ENCODE results near the gene MINDY4.

DNA sequence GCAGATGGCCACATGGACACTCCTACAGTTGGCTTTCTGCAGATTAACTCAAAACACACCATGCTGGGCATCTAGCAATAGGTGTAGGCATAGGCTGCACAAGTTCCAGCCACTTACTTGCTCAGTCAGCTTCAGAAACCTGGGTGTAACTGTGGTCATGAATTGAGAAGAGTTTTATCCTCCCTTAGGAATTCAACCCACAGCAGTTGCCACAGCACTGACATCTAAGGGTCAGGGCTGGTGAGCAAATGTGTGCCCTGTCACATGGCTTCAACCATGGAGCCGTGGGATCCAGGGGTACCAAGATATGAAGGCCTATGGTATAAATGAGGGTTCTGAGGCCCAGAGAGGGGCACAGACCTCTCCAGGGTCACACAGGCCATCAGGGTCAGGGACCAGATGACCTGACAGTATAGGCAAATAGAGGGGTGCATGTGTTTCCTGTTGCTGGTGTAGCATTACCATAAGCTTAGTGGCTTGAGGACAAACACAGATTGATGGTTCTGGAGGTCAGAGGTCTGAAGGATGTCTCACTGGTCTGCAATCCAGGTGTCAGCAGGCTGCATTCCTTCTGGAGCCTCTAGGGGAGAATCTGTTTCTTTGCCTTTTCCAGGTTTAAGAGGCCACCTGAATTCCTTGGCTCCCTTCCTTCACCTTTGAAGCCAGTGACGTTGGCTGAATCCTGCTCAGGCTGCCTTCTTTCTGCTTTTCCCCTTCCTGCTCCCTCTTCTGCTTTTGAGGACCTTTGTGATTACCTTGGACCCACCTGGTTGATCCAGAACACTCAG, 24.1 kb downstream of the MINDY4 start:
- TF ChIP-seq CEBPB (IDR thresholded peaks at IDR 0.05) (no peak), EGR1 (IDR thresholded peaks at IDR 0.05) (no peak), CREB1 (IDR thresholded peaks at IDR 0.05; ENCODE audit: low read depth) (no peak), YY1 (IDR thresholded peaks at IDR 0.05; ENCODE audit: low read depth) (no peak), EP300 (IDR thresholded peaks at IDR 0.05; ENCODE audit: borderline replicate concordance) (no peak), TEAD4 (IDR thresholded peaks at IDR 0.05) (no peak), TAF1 (IDR thresholded peaks at IDR 0.05; ENCODE audit: low read depth) (no peak), RAD21 (IDR thresholded peaks at IDR 0.05; ENCODE audit: low read depth) (no peak), FOXM1 (IDR thresholded peaks at IDR 0.05; ENCODE audit: borderline replicate concordance, low read depth) (no peak), TCF12 (IDR thresholded peaks at IDR 0.05; ENCODE audit: low read depth) (no peak)
- TF ChIP-seq, protein P1, sequence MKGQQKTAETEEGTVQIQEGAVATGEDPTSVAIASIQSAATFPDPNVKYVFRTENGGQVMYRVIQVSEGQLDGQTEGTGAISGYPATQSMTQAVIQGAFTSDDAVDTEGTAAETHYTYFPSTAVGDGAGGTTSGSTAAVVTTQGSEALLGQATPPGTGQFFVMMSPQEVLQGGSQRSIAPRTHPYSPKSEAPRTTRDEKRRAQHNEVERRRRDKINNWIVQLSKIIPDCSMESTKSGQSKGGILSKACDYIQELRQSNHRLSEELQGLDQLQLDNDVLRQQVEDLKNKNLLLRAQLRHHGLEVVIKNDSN (IDR thresholded peaks at IDR 0.05), result no peak
- TF ChIP-seq, protein P2, sequence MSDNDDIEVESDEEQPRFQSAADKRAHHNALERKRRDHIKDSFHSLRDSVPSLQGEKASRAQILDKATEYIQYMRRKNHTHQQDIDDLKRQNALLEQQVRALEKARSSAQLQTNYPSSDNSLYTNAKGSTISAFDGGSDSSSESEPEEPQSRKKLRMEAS (IDR thresholded peaks at IDR 0.05), result no peak
- TF ChIP-seq, protein P3, sequence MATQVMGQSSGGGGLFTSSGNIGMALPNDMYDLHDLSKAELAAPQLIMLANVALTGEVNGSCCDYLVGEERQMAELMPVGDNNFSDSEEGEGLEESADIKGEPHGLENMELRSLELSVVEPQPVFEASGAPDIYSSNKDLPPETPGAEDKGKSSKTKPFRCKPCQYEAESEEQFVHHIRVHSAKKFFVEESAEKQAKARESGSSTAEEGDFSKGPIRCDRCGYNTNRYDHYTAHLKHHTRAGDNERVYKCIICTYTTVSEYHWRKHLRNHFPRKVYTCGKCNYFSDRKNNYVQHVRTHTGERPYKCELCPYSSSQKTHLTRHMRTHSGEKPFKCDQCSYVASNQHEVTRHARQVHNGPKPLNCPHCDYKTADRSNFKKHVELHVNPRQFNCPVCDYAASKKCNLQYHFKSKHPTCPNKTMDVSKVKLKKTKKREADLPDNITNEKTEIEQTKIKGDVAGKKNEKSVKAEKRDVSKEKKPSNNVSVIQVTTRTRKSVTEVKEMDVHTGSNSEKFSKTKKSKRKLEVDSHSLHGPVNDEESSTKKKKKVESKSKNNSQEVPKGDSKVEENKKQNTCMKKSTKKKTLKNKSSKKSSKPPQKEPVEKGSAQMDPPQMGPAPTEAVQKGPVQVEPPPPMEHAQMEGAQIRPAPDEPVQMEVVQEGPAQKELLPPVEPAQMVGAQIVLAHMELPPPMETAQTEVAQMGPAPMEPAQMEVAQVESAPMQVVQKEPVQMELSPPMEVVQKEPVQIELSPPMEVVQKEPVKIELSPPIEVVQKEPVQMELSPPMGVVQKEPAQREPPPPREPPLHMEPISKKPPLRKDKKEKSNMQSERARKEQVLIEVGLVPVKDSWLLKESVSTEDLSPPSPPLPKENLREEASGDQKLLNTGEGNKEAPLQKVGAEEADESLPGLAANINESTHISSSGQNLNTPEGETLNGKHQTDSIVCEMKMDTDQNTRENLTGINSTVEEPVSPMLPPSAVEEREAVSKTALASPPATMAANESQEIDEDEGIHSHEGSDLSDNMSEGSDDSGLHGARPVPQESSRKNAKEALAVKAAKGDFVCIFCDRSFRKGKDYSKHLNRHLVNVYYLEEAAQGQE (IDR thresholded peaks at IDR 0.05; ENCODE audit: low read depth), result no peak
